Left forelimb (tissue), 1 donor: ENCODE results near the gene PHKA2.

Experiments used
- DNase-seq: peaks from one replicate; pipeline ENCODE4 v3.0.0-alpha.2; 2018; ENCODE audit warnings: low spot score

PHKA2 gene

GRCh38 chrX:18971506-18971905 is 12.4 kb downstream of the PHKA2 start:
- DNase-seq = no peak

GRCh38 chrX:18970465-18970864 is 13.4 kb downstream of the PHKA2 start:
- DNase-seq = no peak

- DNase-seq = no peak
These were observed 17.3 kb downstream of the PHKA2 start for GRCh38 chrX:18966624-18967023.

- DNase-seq = no peak
These were observed 19.0 kb downstream of the PHKA2 start for GRCh38 chrX:18964901-18965300.

GRCh38 chrX:18964026-18964425 is 19.9 kb downstream of the PHKA2 start:
- DNase-seq = no peak

- DNase-seq = no peak
These were observed 21.6 kb downstream of the PHKA2 start for GRCh38 chrX:18962329-18962728.

GRCh38 chrX:18961686-18962085 is 22.2 kb downstream of the PHKA2 start:
- no peak for DNase-seq

- DNase-seq = no peak
These were observed 27.4 kb downstream of the PHKA2 start for GRCh38 chrX:18956303-18957032.

GRCh38 chrX:18955676-18956075 is 28.2 kb downstream of the PHKA2 start:
- DNase-seq = no peak

- DNase-seq = no peak
These were observed 32.9 kb downstream of the PHKA2 start for GRCh38 chrX:18951032-18951431.

GRCh38 chrX:18949944-18950301 is 34.0 kb downstream of the PHKA2 start:
- DNase-seq = no peak

GRCh38 chrX:18949291-18949943 is 34.5 kb downstream of the PHKA2 start:
- DNase-seq = no peak

GRCh38 chrX:18946611-18947010 is 37.3 kb downstream of the PHKA2 start:
- no peak for DNase-seq

- no peak for DNase-seq
These were observed 37.8 kb downstream of the PHKA2 start for GRCh38 chrX:18946157-18946556.

GRCh38 chrX:18945483-18945882 is 38.4 kb downstream of the PHKA2 start:
- DNase-seq = no peak

- no peak for DNase-seq
These were observed 39.4 kb downstream of the PHKA2 start for GRCh38 chrX:18944482-18944881.

- DNase-seq = no peak
These were observed 42.0 kb downstream of the PHKA2 start for GRCh38 chrX:18941896-18942295.

GRCh38 chrX:18938710-18939109 is 45.2 kb downstream of the PHKA2 start:
- DNase-seq = no peak

- DNase-seq = no peak
These were observed 46.7 kb downstream of the PHKA2 start for GRCh38 chrX:18937173-18937572.

GRCh38 chrX:18935893-18936292 is 48.0 kb downstream of the PHKA2 start:
- DNase-seq = no peak

- DNase-seq = no peak
These were observed 49.2 kb downstream of the PHKA2 start for GRCh38 chrX:18934708-18935107.

GRCh38 chrX:18933617-18934016 is 50.3 kb downstream of the PHKA2 start:
- DNase-seq = no peak

GRCh38 chrX:18931972-18932371 is 51.9 kb downstream of the PHKA2 start:
- no peak for DNase-seq

- no peak for DNase-seq
These were observed 54.1 kb downstream of the PHKA2 start for GRCh38 chrX:18929775-18930174.
